ENCODE data around the gene ZNRF3. TPM values are rescaled to one million over a fixed set of nuclear protein-coding genes. Genes with fewer than 3 reads are reported as not detected.

ZNRF3 gene
- total RNA-seq, 2 donors from 2014 or later: 7.9 to 11.5 TPM

GRCh38 chr22:29030016-29030617, 146.7 kb downstream of the ZNRF3 start:
- H3K4me1 ChIP-seq: peaks cover 0 to 20% of the 10 kb centered on the region in 2 donors
- H3K36me3 ChIP-seq: no peaks in the 10 kb centered on the region
- H3K4me3 ChIP-seq: peak overlapping the region; percentile 42 to 56
- H3K27me3 ChIP-seq: no peaks in the 10 kb centered on the region
- H3K27ac ChIP-seq: peak overlapping the region; percentile 78 to 83
- TF ChIP-seq, protein P1, sequence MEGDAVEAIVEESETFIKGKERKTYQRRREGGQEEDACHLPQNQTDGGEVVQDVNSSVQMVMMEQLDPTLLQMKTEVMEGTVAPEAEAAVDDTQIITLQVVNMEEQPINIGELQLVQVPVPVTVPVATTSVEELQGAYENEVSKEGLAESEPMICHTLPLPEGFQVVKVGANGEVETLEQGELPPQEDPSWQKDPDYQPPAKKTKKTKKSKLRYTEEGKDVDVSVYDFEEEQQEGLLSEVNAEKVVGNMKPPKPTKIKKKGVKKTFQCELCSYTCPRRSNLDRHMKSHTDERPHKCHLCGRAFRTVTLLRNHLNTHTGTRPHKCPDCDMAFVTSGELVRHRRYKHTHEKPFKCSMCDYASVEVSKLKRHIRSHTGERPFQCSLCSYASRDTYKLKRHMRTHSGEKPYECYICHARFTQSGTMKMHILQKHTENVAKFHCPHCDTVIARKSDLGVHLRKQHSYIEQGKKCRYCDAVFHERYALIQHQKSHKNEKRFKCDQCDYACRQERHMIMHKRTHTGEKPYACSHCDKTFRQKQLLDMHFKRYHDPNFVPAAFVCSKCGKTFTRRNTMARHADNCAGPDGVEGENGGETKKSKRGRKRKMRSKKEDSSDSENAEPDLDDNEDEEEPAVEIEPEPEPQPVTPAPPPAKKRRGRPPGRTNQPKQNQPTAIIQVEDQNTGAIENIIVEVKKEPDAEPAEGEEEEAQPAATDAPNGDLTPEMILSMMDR (IDR thresholded peaks at IDR 0.05): no peak
- DNase-seq (ENCODE audit: low spot score): no peak
- no peaks in the 10 kb centered on the region for H3K9me3 ChIP-seq

DNA sequence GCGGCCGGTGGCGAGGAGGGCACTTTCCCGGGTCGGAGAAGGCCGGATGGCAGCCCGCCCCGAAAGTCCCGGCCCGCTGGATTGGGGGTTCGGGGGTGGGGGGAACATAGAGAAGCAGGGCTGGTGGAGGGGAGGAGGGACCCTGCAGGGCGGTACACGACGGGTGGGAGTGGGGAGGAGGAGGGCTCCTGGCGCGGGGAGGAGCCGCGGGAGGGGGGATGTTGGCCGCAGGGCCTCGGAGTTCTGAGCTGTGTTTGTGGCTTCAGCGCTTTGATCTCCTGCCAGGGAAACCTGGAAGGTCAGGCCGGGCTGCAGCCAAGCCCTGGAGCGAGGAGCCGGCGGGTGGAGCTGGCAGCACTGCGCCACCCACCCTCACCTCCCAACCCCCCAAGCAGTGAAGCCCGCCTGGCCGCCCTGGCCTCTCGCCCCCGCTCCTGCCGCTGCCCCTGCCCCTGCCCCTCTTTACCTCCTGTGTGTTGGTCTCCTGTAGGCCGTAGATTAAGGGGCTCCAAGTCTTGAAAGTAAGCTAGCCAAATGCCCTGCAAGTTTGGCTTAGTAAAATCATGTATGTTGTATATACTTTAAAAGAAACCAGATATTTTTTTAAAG, 147.3 kb downstream of the ZNRF3 start:
- Histone ChIP-seq H3K4me3 (peak overlapping the region; percentile 42 to 56), H3K9me3 (no peaks in the 10 kb centered on the region), H3K36me3 (no peaks in the 10 kb centered on the region), H3K27me3 (no peaks in the 10 kb centered on the region), H3K4me1 (peaks cover 0 to 20% of the 10 kb centered on the region in 2 donors), H3K27ac (peak overlapping the region; percentile 78 to 83)
- peak; percentile 72 for DNase-seq (ENCODE audit: low spot score)
- TF ChIP-seq, protein P1 (IDR thresholded peaks at IDR 0.05): no peak

DNA sequence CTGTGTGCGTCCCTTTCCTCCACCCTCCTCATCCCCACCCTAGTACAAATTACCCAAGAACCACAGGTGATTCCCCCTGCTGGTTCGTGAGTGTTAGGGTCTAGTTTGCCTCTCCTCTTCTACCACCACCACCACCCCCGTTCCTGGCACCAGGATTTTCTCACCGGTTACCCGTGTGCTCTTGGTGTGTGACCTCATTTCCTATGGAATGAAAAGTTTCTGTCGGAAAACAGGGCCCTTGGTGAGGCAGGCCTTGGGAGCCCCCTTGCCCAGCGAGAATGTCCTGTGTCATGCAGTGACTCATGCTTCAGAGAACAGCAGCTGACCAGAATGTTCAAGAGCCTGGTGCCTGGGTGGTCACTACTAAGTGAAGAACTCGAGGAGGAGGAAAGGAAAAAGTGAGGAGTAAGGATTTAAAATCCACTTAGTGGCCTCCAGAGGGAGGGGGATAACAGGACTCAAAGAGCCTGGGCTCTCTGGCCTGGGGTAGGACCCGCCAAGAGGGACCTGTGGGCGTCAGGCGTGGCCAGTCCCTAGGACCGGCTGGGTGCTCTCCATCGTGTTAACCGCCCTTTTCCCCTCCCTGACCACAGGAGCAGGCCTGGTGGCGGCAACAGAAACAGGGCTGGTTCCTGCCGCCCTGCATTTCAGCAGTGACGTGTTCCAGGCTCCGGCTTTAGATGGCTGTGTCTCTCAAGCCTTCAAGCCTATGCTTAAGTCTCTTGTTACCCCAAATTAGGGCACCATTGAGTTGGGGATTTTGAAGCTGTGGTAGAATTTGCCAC, 148.0 kb downstream of the ZNRF3 start:
- TF ChIP-seq, protein P1 (IDR thresholded peaks at IDR 0.05): no peak
- Histone ChIP-seq H3K27ac (peak overlapping the region; percentile 78 to 83), H3K4me3 (peak overlapping the region in 1 of 2 donors; percentile 56), H3K36me3 (no peaks in the 10 kb centered on the region), H3K4me1 (peaks cover 0 to 20% of the 10 kb centered on the region in 2 donors), H3K9me3 (no peaks in the 10 kb centered on the region), H3K27me3 (no peaks in the 10 kb centered on the region)
- DNase-seq (ENCODE audit: low spot score): peak; percentile 90

- peaks cover 0 to 20% of the 10 kb centered on the region in 2 donors for H3K4me1 ChIP-seq
- H3K27ac ChIP-seq: peak overlapping the region; percentile 78 to 83
- H3K36me3 ChIP-seq: no peaks in the 10 kb centered on the region
- H3K9me3 ChIP-seq: no peaks in the 10 kb centered on the region
- TF ChIP-seq, protein P1 (IDR thresholded peaks at IDR 0.05): no peak
- DNase-seq (ENCODE audit: low spot score): no peak
- no peak overlapping the region for H3K4me3 ChIP-seq
- no peaks in the 10 kb centered on the region for H3K27me3 ChIP-seq
These were observed 148.7 kb downstream of the ZNRF3 start for GRCh38 chr22:29032014-29032475.

GRCh38 chr22:29032584-29032983, 149.2 kb downstream of the ZNRF3 start:
- no peak for DNase-seq (ENCODE audit: low spot score)
- Histone ChIP-seq H3K36me3 (no peaks in the 10 kb centered on the region), H3K27ac (peak overlapping the region in 1 of 2 donors; percentile 83), H3K4me3 (no peak overlapping the region), H3K4me1 (peaks cover 0 to 20% of the 10 kb centered on the region in 2 donors), H3K27me3 (no peaks in the 10 kb centered on the region), H3K9me3 (no peaks in the 10 kb centered on the region)
- TF ChIP-seq, protein P1 (IDR thresholded peaks at IDR 0.05): no peak

Measured in right atrium auricular region (tissue), 2 donors.